Measurements from ENCODE around the gene ENOX1.

The ENOX1 gene

DNA sequence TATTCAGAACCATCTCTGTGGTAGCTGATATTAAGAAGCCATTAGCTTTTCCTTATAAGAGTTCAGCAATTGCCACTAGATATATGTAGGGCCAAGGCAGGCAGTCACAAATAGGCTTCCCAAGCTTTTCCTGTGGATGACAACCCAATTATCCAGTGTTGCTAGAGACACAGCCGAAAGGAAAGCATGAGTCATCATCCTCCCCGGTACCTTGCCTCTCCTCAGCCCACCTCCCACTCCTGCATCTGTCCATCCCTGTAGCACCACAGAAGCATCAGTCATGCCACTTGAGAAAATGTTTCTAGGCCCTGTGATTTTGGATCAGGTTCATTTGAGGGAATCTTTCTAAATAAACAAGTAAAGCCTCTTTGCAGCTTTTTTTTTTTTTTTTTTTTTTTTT, 559.1 kb downstream of the ENOX1 start:
- H3K14ac ChIP-seq (ENCODE audit: low read length), result no peak overlapping the region
- H3K4me3 ChIP-seq (ENCODE audit: low read depth, low read length), result no peak overlapping the region
- H3K9ac ChIP-seq (ENCODE audit: low read length), result no peak overlapping the region
- no peak overlapping the region for H2BK120ac ChIP-seq (ENCODE audit: insufficient read depth, low read length, poor library complexity)
- no peaks in the 10 kb centered on the region for H3K4me1 ChIP-seq (ENCODE audit: control insufficient read depth in 1 of 2, insufficient read depth in 2 of 2, low read length in 2 of 2)
- H2BK12ac ChIP-seq (ENCODE audit: low read length), result no peak overlapping the region
- H3K79me2 ChIP-seq (ENCODE audit: control insufficient read depth, insufficient read depth, low read length, poor library complexity), result no peaks in the 10 kb centered on the region
- H3K27me3 ChIP-seq (ENCODE audit: insufficient read depth, low read length), result no peaks in the 10 kb centered on the region
- DNase-seq, result no peak
- no peaks in the 10 kb centered on the region for H3K79me1 ChIP-seq (ENCODE audit: low read length)
- no peak overlapping the region for H2AFZ ChIP-seq (ENCODE audit: insufficient read depth, low read length, poor library complexity)
- H3K4ac ChIP-seq (ENCODE audit: low read depth, low read length), result no peak overlapping the region
- no peak overlapping the region for H3K23ac ChIP-seq (ENCODE audit: low read length)
- H4K91ac ChIP-seq (ENCODE audit: low read depth, low read length), result no peak overlapping the region
- no peak overlapping the region for H3K27ac ChIP-seq (ENCODE audit: low read depth, low read length)
- no peak overlapping the region for H2AK5ac ChIP-seq (ENCODE audit: low read length)
- no peaks in the 10 kb centered on the region for H3K36me3 ChIP-seq (ENCODE audit: control insufficient read depth in 1 of 2, insufficient read depth in 2 of 2, low read length in 2 of 2)
- no peak overlapping the region for H3K18ac ChIP-seq (ENCODE audit: low read length)
- no peak overlapping the region for H4K8ac ChIP-seq (ENCODE audit: low read depth, low read length)
- no peaks in the 10 kb centered on the region for H3K9me3 ChIP-seq (ENCODE audit: insufficient read depth, low read depth, low read length)
- no peak overlapping the region for H4K12ac ChIP-seq (ENCODE audit: low read depth, low read length)
- H3K4me2 ChIP-seq (ENCODE audit: low read length), result no peak overlapping the region
- no CpG with 5 or more reads among the region's 2 CpGs for WGBS (ENCODE audit: extremely low coverage, insufficient coverage, insufficient read length)
- no peak overlapping the region for H2BK5ac ChIP-seq (ENCODE audit: low read depth, low read length, poor library complexity)

DNA sequence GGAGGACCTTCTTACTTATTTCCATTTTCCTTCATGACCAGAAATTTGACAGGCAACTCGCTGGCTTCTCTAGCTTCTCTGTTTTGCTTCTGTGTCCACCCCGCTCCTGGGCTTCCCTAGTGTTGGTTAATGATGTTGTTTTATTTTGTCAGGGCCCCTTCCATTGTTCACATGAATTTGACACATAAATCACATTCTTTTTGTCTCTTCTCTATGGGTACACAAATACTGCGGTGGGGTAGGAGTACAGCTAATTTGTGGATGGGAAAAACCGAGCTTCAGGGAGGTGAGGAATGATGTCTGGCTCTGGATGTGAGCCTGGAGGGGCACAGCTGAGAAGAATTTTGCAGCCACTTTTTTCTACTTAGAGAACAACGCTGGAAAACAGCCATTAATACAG, 563.6 kb downstream of the ENOX1 start:
- H2BK120ac ChIP-seq (ENCODE audit: insufficient read depth, low read length, poor library complexity), result no peak overlapping the region
- H2BK5ac ChIP-seq (ENCODE audit: low read depth, low read length, poor library complexity), result no peak overlapping the region
- H3K23ac ChIP-seq (ENCODE audit: low read length), result no peak overlapping the region
- H2AK5ac ChIP-seq (ENCODE audit: low read length), result no peak overlapping the region
- no peaks in the 10 kb centered on the region for H3K27me3 ChIP-seq (ENCODE audit: insufficient read depth, low read length)
- H3K4me1 ChIP-seq (ENCODE audit: control insufficient read depth in 1 of 2, insufficient read depth in 2 of 2, low read length in 2 of 2), result peaks cover 2 to 8% of the 10 kb centered on the region in 2 experiments
- H3K9ac ChIP-seq (ENCODE audit: low read length), result no peak overlapping the region
- no peak overlapping the region for H3K18ac ChIP-seq (ENCODE audit: low read length)
- H2AFZ ChIP-seq (ENCODE audit: insufficient read depth, low read length, poor library complexity), result no peak overlapping the region
- WGBS (ENCODE audit: extremely low coverage, insufficient coverage, insufficient read length), result no CpG with 5 or more reads among the region's 5 CpGs
- H3K9me3 ChIP-seq (ENCODE audit: insufficient read depth, low read depth, low read length), result no peaks in the 10 kb centered on the region
- no peak for DNase-seq
- H3K79me1 ChIP-seq (ENCODE audit: low read length), result no peaks in the 10 kb centered on the region
- H3K4me2 ChIP-seq (ENCODE audit: low read length), result no peak overlapping the region
- no peak overlapping the region for H2BK12ac ChIP-seq (ENCODE audit: low read length)
- no peaks in the 10 kb centered on the region for H3K79me2 ChIP-seq (ENCODE audit: control insufficient read depth, insufficient read depth, low read length, poor library complexity)
- no peak overlapping the region for H4K91ac ChIP-seq (ENCODE audit: low read depth, low read length)
- H3K4me3 ChIP-seq (ENCODE audit: low read depth, low read length), result no peak overlapping the region
- H3K14ac ChIP-seq (ENCODE audit: low read length), result no peak overlapping the region
- H3K36me3 ChIP-seq (ENCODE audit: control insufficient read depth in 1 of 2, insufficient read depth in 2 of 2, low read length in 2 of 2), result no peaks in the 10 kb centered on the region
- H4K12ac ChIP-seq (ENCODE audit: low read depth, low read length), result no peak overlapping the region
- no peak overlapping the region for H3K4ac ChIP-seq (ENCODE audit: low read depth, low read length)
- no peak overlapping the region for H4K8ac ChIP-seq (ENCODE audit: low read depth, low read length)
- no peak overlapping the region for H3K27ac ChIP-seq (ENCODE audit: low read depth, low read length)

DNA sequence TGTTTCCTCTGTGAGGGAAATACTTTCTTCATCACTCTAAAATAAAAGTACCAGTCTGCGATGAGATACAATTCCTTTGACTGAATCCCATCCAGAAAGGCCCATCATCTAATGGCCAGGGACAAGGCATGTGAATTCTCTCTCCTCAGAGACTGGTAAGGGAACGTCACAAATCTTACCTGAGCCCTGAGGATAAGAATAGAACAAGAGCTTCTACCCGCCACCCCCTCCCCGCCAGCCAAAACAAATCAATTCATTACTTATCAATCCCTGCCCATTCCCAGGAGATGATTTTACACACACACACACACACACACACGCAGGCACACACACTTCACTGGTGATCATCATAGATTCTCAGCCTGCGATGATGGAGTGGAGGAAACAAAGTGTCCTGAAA, 564.7 kb downstream of the ENOX1 start:
- no peak overlapping the region for H2AK5ac ChIP-seq (ENCODE audit: low read length)
- no peaks in the 10 kb centered on the region for H3K27me3 ChIP-seq (ENCODE audit: insufficient read depth, low read length)
- H3K9me3 ChIP-seq (ENCODE audit: insufficient read depth, low read depth, low read length), result no peaks in the 10 kb centered on the region
- no peaks in the 10 kb centered on the region for H3K79me1 ChIP-seq (ENCODE audit: low read length)
- no peak overlapping the region for H2BK5ac ChIP-seq (ENCODE audit: low read depth, low read length, poor library complexity)
- H3K4me3 ChIP-seq (ENCODE audit: low read depth, low read length), result no peak overlapping the region
- H3K9ac ChIP-seq (ENCODE audit: low read length), result no peak overlapping the region
- no peak overlapping the region for H4K91ac ChIP-seq (ENCODE audit: low read depth, low read length)
- no peak overlapping the region for H2AFZ ChIP-seq (ENCODE audit: insufficient read depth, low read length, poor library complexity)
- H3K79me2 ChIP-seq (ENCODE audit: control insufficient read depth, insufficient read depth, low read length, poor library complexity), result no peaks in the 10 kb centered on the region
- no peak overlapping the region for H3K14ac ChIP-seq (ENCODE audit: low read length)
- no peak overlapping the region for H2BK120ac ChIP-seq (ENCODE audit: insufficient read depth, low read length, poor library complexity)
- H3K18ac ChIP-seq (ENCODE audit: low read length), result no peak overlapping the region
- no peak overlapping the region for H3K27ac ChIP-seq (ENCODE audit: low read depth, low read length)
- no peak overlapping the region for H2BK12ac ChIP-seq (ENCODE audit: low read length)
- no CpG with 5 or more reads among the region's 6 CpGs for WGBS (ENCODE audit: extremely low coverage, insufficient coverage, insufficient read length)
- H3K36me3 ChIP-seq (ENCODE audit: control insufficient read depth in 1 of 2, insufficient read depth in 2 of 2, low read length in 2 of 2), result no peaks in the 10 kb centered on the region
- peaks cover 2 to 8% of the 10 kb centered on the region in 2 experiments for H3K4me1 ChIP-seq (ENCODE audit: control insufficient read depth in 1 of 2, insufficient read depth in 2 of 2, low read length in 2 of 2)
- no peak overlapping the region for H4K12ac ChIP-seq (ENCODE audit: low read depth, low read length)
- DNase-seq, result no peak
- no peak overlapping the region for H4K8ac ChIP-seq (ENCODE audit: low read depth, low read length)
- H3K4me2 ChIP-seq (ENCODE audit: low read length), result no peak overlapping the region
- no peak overlapping the region for H3K4ac ChIP-seq (ENCODE audit: low read depth, low read length)
- no peak overlapping the region for H3K23ac ChIP-seq (ENCODE audit: low read length)

DNA sequence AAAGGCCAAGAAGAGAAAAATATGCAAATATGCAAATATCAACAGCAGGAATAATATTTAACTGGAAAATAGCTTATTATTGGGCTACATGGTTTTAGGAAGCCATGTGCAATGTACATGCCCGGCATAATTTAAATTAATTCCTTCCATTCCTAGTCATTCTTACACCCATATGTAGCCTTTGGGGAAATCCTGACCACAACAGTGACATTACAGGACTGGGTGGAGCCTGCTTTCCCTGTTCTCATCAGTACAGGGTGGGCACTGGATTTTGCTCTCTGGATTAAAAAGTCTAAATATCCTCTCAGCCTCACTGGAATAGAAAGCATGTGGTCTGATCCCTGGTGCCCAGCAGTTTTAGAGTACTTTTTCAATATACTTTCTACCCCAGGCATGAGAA, 565.2 kb downstream of the ENOX1 start:
- DNase-seq, result peak; percentile 21 to 76
- no peak overlapping the region for H2BK120ac ChIP-seq (ENCODE audit: insufficient read depth, low read length, poor library complexity)
- no peaks in the 10 kb centered on the region for H3K79me2 ChIP-seq (ENCODE audit: control insufficient read depth, insufficient read depth, low read length, poor library complexity)
- WGBS (ENCODE audit: extremely low coverage, insufficient coverage, insufficient read length), result no CpG with 5 or more reads among the region's 1 CpG
- no peak overlapping the region for H2AK5ac ChIP-seq (ENCODE audit: low read length)
- H3K4me1 ChIP-seq (ENCODE audit: control insufficient read depth in 1 of 2, insufficient read depth in 2 of 2, low read length in 2 of 2), result peaks cover 2 to 8% of the 10 kb centered on the region in 2 experiments
- H2BK12ac ChIP-seq (ENCODE audit: low read length), result no peak overlapping the region
- H3K23ac ChIP-seq (ENCODE audit: low read length), result no peak overlapping the region
- H4K8ac ChIP-seq (ENCODE audit: low read depth, low read length), result no peak overlapping the region
- no peak overlapping the region for H4K12ac ChIP-seq (ENCODE audit: low read depth, low read length)
- no peak overlapping the region for H3K9ac ChIP-seq (ENCODE audit: low read length)
- no peak overlapping the region for H3K4me3 ChIP-seq (ENCODE audit: low read depth, low read length)
- no peaks in the 10 kb centered on the region for H3K79me1 ChIP-seq (ENCODE audit: low read length)
- no peak overlapping the region for H2BK5ac ChIP-seq (ENCODE audit: low read depth, low read length, poor library complexity)
- no peak overlapping the region for H3K18ac ChIP-seq (ENCODE audit: low read length)
- H3K14ac ChIP-seq (ENCODE audit: low read length), result no peak overlapping the region
- no peak overlapping the region for H3K27ac ChIP-seq (ENCODE audit: low read depth, low read length)
- no peak overlapping the region for H3K4ac ChIP-seq (ENCODE audit: low read depth, low read length)
- no peaks in the 10 kb centered on the region for H3K27me3 ChIP-seq (ENCODE audit: insufficient read depth, low read length)
- H3K4me2 ChIP-seq (ENCODE audit: low read length), result no peak overlapping the region
- no peaks in the 10 kb centered on the region for H3K36me3 ChIP-seq (ENCODE audit: control insufficient read depth in 1 of 2, insufficient read depth in 2 of 2, low read length in 2 of 2)
- H2AFZ ChIP-seq (ENCODE audit: insufficient read depth, low read length, poor library complexity), result no peak overlapping the region
- no peaks in the 10 kb centered on the region for H3K9me3 ChIP-seq (ENCODE audit: insufficient read depth, low read depth, low read length)
- H4K91ac ChIP-seq (ENCODE audit: low read depth, low read length), result peak overlapping the region; percentile 11
